HepG2 (cell line): ENCODE results near the gene HEATR5B. TPM values are rescaled to one million over a fixed set of nuclear protein-coding genes. Genes with fewer than 3 reads are reported as not detected.

Experiments
- CENPT ChIP-seq: sonication (generic); formaldehyde crosslinking; IDR thresholded peaks from 2 replicates; pipeline ENCODE4 v1.8.0; 2022; ENCODE audit warnings: low read depth, mild to moderate bottlenecking, moderate library complexity, missing genetic modification reagents
- FOSL2 ChIP-seq: sonication (generic); formaldehyde crosslinking; IDR thresholded peaks from 2 replicates; pipeline ENCODE4 v1.4.0; 2020; ENCODE audit warnings: missing genetic modification reagents
- GATA4 ChIP-seq: sonication (generic); IDR thresholded peaks from 2 replicates; pipeline ENCODE4 v1.6.1; 2016; ENCODE audit warnings: antibody characterized with exemption, low read depth, borderline replicate concordance
- GMEB2 ChIP-seq: IDR thresholded peaks from 2 replicates; pipeline ENCODE4 v1.6.1; 2016; ENCODE audit warnings: missing biosample characterization, missing genetic modification reagents, low read depth
- IRF1 ChIP-seq: sonication (generic); formaldehyde crosslinking; IDR thresholded peaks from 2 replicates; pipeline ENCODE4 v1.4.0; 2020; ENCODE audit warnings: low read depth, mild to moderate bottlenecking, missing genetic modification reagents
- KDM3A ChIP-seq: IDR thresholded peaks from 2 replicates; pipeline ENCODE4 v1.6.1; 2018; ENCODE audit warnings: low read depth, missing compliant biosample characterization
- KDM6A ChIP-seq: IDR thresholded peaks from 2 replicates; pipeline ENCODE4 v1.6.1; 2016; ENCODE audit warnings: low read depth
- MXI1 ChIP-seq: IDR thresholded peaks from 3 replicates; pipeline ENCODE4 v1.6.1; 2012; ENCODE audit warnings: low read depth, low read length, inconsistent platforms, borderline replicate concordance
- NCOR1 ChIP-seq: fragments of 200-600 bp; sonication (generic); IDR thresholded peaks from 2 replicates; pipeline ENCODE4 v1.7.0; 2017; ENCODE audit warnings: antibody characterized with exemption, low read length, borderline replicate concordance
- NFATC3 ChIP-seq: sonication (generic); formaldehyde crosslinking; IDR thresholded peaks from 2 replicates; pipeline ENCODE4 v1.5.1; 2020; ENCODE audit warnings: mild to moderate bottlenecking, missing genetic modification reagents
- NFRKB ChIP-seq: fragments of 450-650 bp; IDR thresholded peaks from 2 replicates; pipeline ENCODE4 v1.6.1; 2017
- NFYC ChIP-seq: IDR thresholded peaks from 2 replicates; pipeline ENCODE4 v1.6.1; 2016; ENCODE audit warnings: missing genetic modification reagents, missing compliant biosample characterization
- PCBP1 ChIP-seq: fragments of 200-400 bp; formaldehyde crosslinking; IDR thresholded peaks from 2 replicates; pipeline ENCODE4 v1.6.1; 2017; ENCODE audit warnings: mild to moderate bottlenecking, low read depth, low read length, borderline replicate concordance
- PHF21A ChIP-seq: sonication (generic); formaldehyde crosslinking; IDR thresholded peaks from 2 replicates; pipeline ENCODE4 v1.5.0; 2020; ENCODE audit warnings: mild to moderate bottlenecking, missing genetic modification reagents
- POLR2A ChIP-seq, 2 experiments: IDR thresholded peaks; 2 replicates each; pipeline ENCODE4 v1.6.1; 2011; ENCODE audit warnings: low read depth in 2 of 2, low read length in 2 of 2, mild to moderate bottlenecking in 1 of 2, moderate library complexity in 1 of 2; ENCODE audit not compliant: insufficient read depth in 1 of 2
- SMC3 ChIP-seq: IDR thresholded peaks from 2 replicates; pipeline ENCODE4 v1.6.1; 2011; ENCODE audit warnings: low read length, improper control_type of control experiment
- THRA ChIP-seq: sonication (generic); formaldehyde crosslinking; IDR thresholded peaks from 2 replicates; pipeline ENCODE4 v1.4.0; 2020; ENCODE audit warnings: missing genetic modification reagents, borderline replicate concordance
- ZBTB34 ChIP-seq: sonication (generic); formaldehyde crosslinking; IDR thresholded peaks from 2 replicates; pipeline ENCODE4 v1.8.0; 2022; ENCODE audit warnings: mild to moderate bottlenecking, missing genetic modification reagents
- ZFP1 ChIP-seq: IDR thresholded peaks from 2 replicates; pipeline ENCODE4 v1.6.1; 2016
- ZFYVE20 ChIP-seq: sonication (generic); formaldehyde crosslinking; IDR thresholded peaks from 2 replicates; pipeline ENCODE4 v1.8.0; 2023; ENCODE audit warnings: low read depth, mild to moderate bottlenecking, moderate library complexity, missing genetic modification reagents, borderline replicate concordance
- ZKSCAN8 ChIP-seq: IDR thresholded peaks from 2 replicates; pipeline ENCODE4 v1.6.1; 2016; ENCODE audit warnings: borderline replicate concordance, missing genetic modification reagents, missing compliant biosample characterization
- ZNF20 ChIP-seq: sonication (generic); formaldehyde crosslinking; IDR thresholded peaks from 2 replicates; pipeline ENCODE4 v1.4.0; 2020; ENCODE audit warnings: mild to moderate bottlenecking, moderate library complexity, missing genetic modification reagents
- ZNF264 ChIP-seq: sonication (generic); formaldehyde crosslinking; IDR thresholded peaks from 2 replicates; pipeline ENCODE4 v1.4.0; 2020; ENCODE audit warnings: missing genetic modification reagents
- ZNF589 ChIP-seq: sonication (generic); formaldehyde crosslinking; conservative IDR thresholded peaks from 2 replicates; pipeline ENCODE4 v1.8.0; 2022; ENCODE audit warnings: mild to moderate bottlenecking, moderate library complexity, missing genetic modification reagents
- ZSCAN25 ChIP-seq: sonication (generic); formaldehyde crosslinking; IDR thresholded peaks from 2 replicates; pipeline ENCODE4 v1.8.0; 2022; ENCODE audit warnings: mild to moderate bottlenecking, missing genetic modification reagents
- ZSCAN29 ChIP-seq: sonication (generic); formaldehyde crosslinking; conservative IDR thresholded peaks from 2 replicates; pipeline ENCODE4 v1.4.0; 2020; ENCODE audit warnings: mild to moderate bottlenecking, missing genetic modification reagents
- polyA plus RNA-seq, 8 experiments: library from polyadenylated mRNA; depleted of rRNA in 3 of 8; stranded (reverse) in 7 of 8; unstranded in 1 of 8; fragments of >200 nt; fragmentation: Illumina TruSeq in 4 of 8; extraction: Trizol in 4 of 8; gene quantifications; 2 replicates each; pipeline versions ENCODE4 v1.2.1 to v1.2.3, GENCODE V29; 2011 to 2016; ENCODE audit warnings: low read depth in 4 of 8, missing spikeins in 1 of 8, mixed read lengths in 1 of 8; ENCODE audit not compliant: insufficient read depth in 1 of 8
- total RNA-seq, 5 experiments: library from RNA; depleted of rRNA; stranded (reverse); fragments of >200 nt; fragmentation: Illumina TruSeq; extraction: Trizol; gene quantifications; 2 replicates each; pipeline ENCODE4 v1.2.3, GENCODE V29; 2016; ENCODE audit warnings: low read depth in 1 of 5

HEATR5B gene
- total and polyA plus RNA-seq, 2 of the 13 experiments (the other 11 are each of a cell fraction or from before 2014, with no cell fraction given), result 12.7 to 16.3 TPM

GRCh38 chr2:36966370-36967235 is 117.6 kb downstream of the HEATR5B start, which contains the start of gene STRN (continued):
- TF ChIP-seq ZNF264 (CRISPR knock-in tag) (no peak), ZFYVE20 (0 out of 2 replicates have a peak, but pooled peaks have one; percentile 77), PCBP1 (0 out of 2 replicates have a peak, but pooled peaks have one; percentile 43), ZKSCAN8 (CRISPR knock-in tag) (no peak), SMC3 (no peak), ZNF20 (CRISPR knock-in tag) (no peak), CENPT (CRISPR knock-in tag) (peak; percentile 79; the same call in 1 of the 2 replicates), FOSL2 (CRISPR knock-in tag) (peak; percentile 28; the same call in 1 of the 2 replicates), KDM6A (CRISPR knock-in tag) (no peak), NCOR1 (no peak), ZSCAN29 (no peak; the same call in 1 of the 2 replicates), POLR2A (IDR thresholded peaks at IDR 0.05; ENCODE audit: insufficient read depth in 1 of 2, low read depth in 2 of 2, low read length in 2 of 2) (peak; percentile 76 to 78), GATA4 (peak; percentile 49), GMEB2 (CRISPR knock-in tag) (peak; percentile 48; the same call in 1 of the 2 replicates), PHF21A (CRISPR knock-in tag) (peak; percentile 66), ZFP1 (CRISPR knock-in tag) (no peak; the same call in 1 of the 2 replicates), IRF1 (CRISPR knock-in tag) (no peak), NFATC3 (CRISPR knock-in tag) (peak; percentile 70; the same call in 1 of the 2 replicates), NFYC (CRISPR knock-in tag) (peak; percentile 46; the same call in 1 of the 2 replicates), THRA (CRISPR knock-in tag) (peak; percentile 5; the same call in 1 of the 2 replicates), ZBTB34 (0 out of 2 replicates have a peak, but pooled peaks have one; percentile 11), ZSCAN25 (peak; percentile 86), MXI1 (peak; percentile 82; the same call in 2 of the 3 replicates), NFRKB (no peak), ZNF589 (CRISPR knock-in tag) (peak; percentile 92), KDM3A (0 out of 2 replicates have a peak, but pooled peaks have one; percentile 9)
